ENCODE measurements around the gene DACT3.
A peak's percentile ranks its signal among the peaks of the same experiment; 100 is the strongest.

The DACT3 gene

GRCh38 chr19:46661020-46661731 lies at the start of gene DACT3:
Gene DACT3 (minus strand): TSS chr19:46661182. CDS start chr19:46661064, 118 bp downstream.
- DNase-seq (ENCODE audit: low read depth, low spot score) = peak; percentile 100

GRCh38 chr19:46710687-46711086 lies 49.7 kb upstream of the DACT3 start:
- DNase-seq (ENCODE audit: low read depth, low spot score) = no peak

- DNase-seq (ENCODE audit: low read depth, low spot score) = no peak
These were observed 43.5 kb upstream of the DACT3 start for GRCh38 chr19:46704379-46705076.

- DNase-seq (ENCODE audit: low read depth, low spot score) = no peak
These were observed 39.7 kb upstream of the DACT3 start for GRCh38 chr19:46700704-46701103.

- DNase-seq (ENCODE audit: low read depth, low spot score) = no peak
These were observed 37.7 kb upstream of the DACT3 start for GRCh38 chr19:46698395-46699321.

- DNase-seq (ENCODE audit: low read depth, low spot score) = no peak
These were observed 36.4 kb upstream of the DACT3 start for GRCh38 chr19:46697204-46697960.

GRCh38 chr19:46696866-46697203 lies 35.9 kb upstream of the DACT3 start:
- no peak for DNase-seq (ENCODE audit: low read depth, low spot score)

GRCh38 chr19:46696052-46696451 lies 35.1 kb upstream of the DACT3 start:
- DNase-seq (ENCODE audit: low read depth, low spot score) = no peak

GRCh38 chr19:46693760-46694159 lies 32.8 kb upstream of the DACT3 start:
- no peak for DNase-seq (ENCODE audit: low read depth, low spot score)

GRCh38 chr19:46692918-46693722 lies 32.1 kb upstream of the DACT3 start:
- DNase-seq (ENCODE audit: low read depth, low spot score) = no peak

- no peak for DNase-seq (ENCODE audit: low read depth, low spot score)
These were observed 31.0 kb upstream of the DACT3 start for GRCh38 chr19:46691948-46692347.

- no peak for DNase-seq (ENCODE audit: low read depth, low spot score)
These were observed 30.1 kb upstream of the DACT3 start for GRCh38 chr19:46691104-46691503.

- DNase-seq (ENCODE audit: low read depth, low spot score) = no peak
These were observed 28.4 kb upstream of the DACT3 start for GRCh38 chr19:46689358-46689757.

- no peak for DNase-seq (ENCODE audit: low read depth, low spot score)
These were observed 26.6 kb upstream of the DACT3 start for GRCh38 chr19:46687438-46688145.

GRCh38 chr19:46685189-46685588 lies 24.2 kb upstream of the DACT3 start:
- DNase-seq (ENCODE audit: low read depth, low spot score) = no peak

- no peak for DNase-seq (ENCODE audit: low read depth, low spot score)
These were observed 17.2 kb upstream of the DACT3 start for GRCh38 chr19:46678110-46678732.

- DNase-seq (ENCODE audit: low read depth, low spot score) = no peak
These were observed 13.6 kb upstream of the DACT3 start for GRCh38 chr19:46674416-46675178.

GRCh38 chr19:46670813-46671212 lies 9.8 kb upstream of the DACT3 start:
- DNase-seq (ENCODE audit: low read depth, low spot score) = no peak

- no peak for DNase-seq (ENCODE audit: low read depth, low spot score)
These were observed 7.7 kb upstream of the DACT3 start for GRCh38 chr19:46668662-46669061.

All from brain pericyte (primary cell).